Common myeloid progenitor, CD34-positive (primary cell): ENCODE data around the gene ZBTB40.
A peak's percentile ranks its signal among the peaks of the same experiment; 100 is the strongest.

Experiments
- CTCF ChIA-PET: fragments of 350-600 bp; sonication (Branson Sonifier 250); formaldehyde crosslinking; loops from one replicate; lab custom pipeline; 2021; ENCODE audit warnings: antibody characterized with exemption; lab: Charles Lee
- POLR2A ChIA-PET: fragments of 350-600 bp; sonication (Branson Sonifier 250); formaldehyde crosslinking; loops from one replicate; lab custom pipeline; 2021; ENCODE audit warnings: antibody characterized with exemption; lab: Charles Lee
- DNase-seq, 3 donors: peaks; one replicate each; pipeline versions ENCODE4 v3.0.0 to v3.0.0-alpha.2; 2013
- H3K27ac ChIP-seq, 2 experiments: 1 replicate in 1 of 2; 2 replicates in 1 of 2; pipeline ENCODE4 v1.7.0; 2013; ENCODE audit warnings: inconsistent platforms in 2 of 2, low read length in 2 of 2, mild to moderate bottlenecking in 2 of 2, low read depth in 1 of 2, moderate library complexity in 1 of 2; ENCODE audit not compliant: severe bottlenecking in 2 of 2, insufficient read depth in 1 of 2, poor library complexity in 1 of 2
- H3K27me3 ChIP-seq, 5 experiments: replicated peaks in 2 of 5; 1 replicate in 3 of 5; 2 replicates in 2 of 5; pipeline versions ENCODE4 v1.6.1 to v1.7.0; 2013; ENCODE audit warnings: low read length in 4 of 5, mild to moderate bottlenecking in 2 of 5, moderate library complexity in 2 of 5, inconsistent platforms in 1 of 5; ENCODE audit not compliant: insufficient read depth in 5 of 5, control insufficient read depth in 4 of 5
- H3K36me3 ChIP-seq, 4 experiments: 1 replicate in 2 of 4; 2 replicates in 2 of 4; pipeline versions ENCODE4 v1.6.1 to v1.7.0; 2013; ENCODE audit warnings: low read length in 3 of 4, control low read depth in 1 of 4, mild to moderate bottlenecking in 1 of 4; ENCODE audit not compliant: control insufficient read depth in 4 of 4, insufficient read depth in 4 of 4
- H3K4me1 ChIP-seq, 4 experiments: 1 replicate in 3 of 4; 2 replicates in 1 of 4; pipeline versions ENCODE4 v1.6.1 to v1.7.1; 2013; ENCODE audit warnings: low read length in 3 of 4, mild to moderate bottlenecking in 3 of 4, control low read depth in 1 of 4, inconsistent platforms in 1 of 4, moderate library complexity in 1 of 4; ENCODE audit not compliant: control insufficient read depth in 4 of 4, insufficient read depth in 4 of 4; ENCODE audit errors: control extremely low read depth in 1 of 4
- H3K4me3 ChIP-seq, 7 experiments: 1 replicate in 4 of 7; 2 replicates in 3 of 7; pipeline versions ENCODE4 v1.5.1 to v1.7.0; 2013; ENCODE audit warnings: mild to moderate bottlenecking in 7 of 7, low read length in 6 of 7, moderate library complexity in 6 of 7, inconsistent platforms in 2 of 7, low read depth in 2 of 7, control low read depth in 1 of 7; ENCODE audit not compliant: insufficient read depth in 4 of 7, control insufficient read depth in 1 of 7; ENCODE audit errors: extremely low read depth in 1 of 7
- H3K9me3 ChIP-seq, 5 experiments: 1 replicate in 4 of 5; 2 replicates in 1 of 5; pipeline versions ENCODE4 v1.6.1 to v1.7.1; 2013; ENCODE audit warnings: low read length in 4 of 5, mild to moderate bottlenecking in 2 of 5, inconsistent platforms in 1 of 5, low read depth in 1 of 5, moderate library complexity in 1 of 5; ENCODE audit not compliant: control insufficient read depth in 4 of 5, insufficient read depth in 2 of 5; ENCODE audit errors: control extremely low read depth in 1 of 5
- WGBS: methylation state at CpG from one replicate; pipeline ENCODE4 v1.1.5; 2013; ENCODE audit not compliant: insufficient coverage; 5-methylcytosine and 5-hydroxymethylcytosine counted together

The ZBTB40 gene

GRCh38 chr1:22533244-22533895, 81.7 kb downstream of the ZBTB40 start:
- no peaks in the 10 kb centered on the region for H3K9me3 ChIP-seq
- no peaks in the 10 kb centered on the region for H3K4me1 ChIP-seq
- ChIA-PET POLR2A (no interaction called here), CTCF (no interaction called here)
- peaks cover 0 to 13% (median 9%) of the 10 kb centered on the region in 4 experiments for H3K36me3 ChIP-seq
- WGBS = 94% methylated on average over 11 of the region's 11 CpGs
- no peaks in the 10 kb centered on the region for H3K27me3 ChIP-seq
- H3K27ac ChIP-seq = no peak overlapping the region
- no peak overlapping the region for H3K4me3 ChIP-seq
- DNase-seq = no peak

GRCh38 chr1:22534951-22535350, 83.3 kb downstream of the ZBTB40 start:
- Histone ChIP-seq H3K4me1 (peaks cover 0 to 7% (median 0%) of the 10 kb centered on the region in 4 experiments), H3K4me3 (no peak overlapping the region), H3K27ac (no peak overlapping the region), H3K9me3 (no peaks in the 10 kb centered on the region), H3K27me3 (no peaks in the 10 kb centered on the region), H3K36me3 (peaks cover 0 to 9% (median 2%) of the 10 kb centered on the region in 4 experiments)
- no peak for DNase-seq
- 95% methylated on average over 4 of the region's 4 CpGs for WGBS
- ChIA-PET CTCF (no interaction called here), POLR2A (no interaction called here)

GRCh38 chr1:22535399-22535798, 83.7 kb downstream of the ZBTB40 start:
- no peak for DNase-seq
- ChIA-PET CTCF (no interaction called here), POLR2A (no interaction called here)
- Histone ChIP-seq H3K4me3 (no peak overlapping the region), H3K36me3 (peaks cover 0 to 9% (median 1%) of the 10 kb centered on the region in 4 experiments), H3K27ac (no peak overlapping the region), H3K9me3 (no peaks in the 10 kb centered on the region), H3K4me1 (peaks cover 0 to 11% (median 0%) of the 10 kb centered on the region in 4 experiments), H3K27me3 (no peaks in the 10 kb centered on the region)
- 95% methylated on average over 4 of the region's 6 CpGs for WGBS

- Histone ChIP-seq H3K27ac (no peak overlapping the region), H3K27me3 (no peaks in the 10 kb centered on the region), H3K4me1 (peaks cover 0 to 11% (median 0%) of the 10 kb centered on the region in 4 experiments), H3K36me3 (peaks cover 0 to 9% (median 1%) of the 10 kb centered on the region in 4 experiments), H3K9me3 (no peaks in the 10 kb centered on the region), H3K4me3 (no peak overlapping the region)
- DNase-seq = no peak
- ChIA-PET CTCF (no interaction called here), POLR2A (no interaction called here)
- 96% methylated on average over 7 of the region's 7 CpGs for WGBS
Measured at GRCh38 chr1:22536506-22536905, 84.9 kb downstream of the ZBTB40 start.

GRCh38 chr1:22537441-22538139, 85.9 kb downstream of the ZBTB40 start:
- peaks cover 0 to 11% (median 0%) of the 10 kb centered on the region in 4 experiments for H3K4me1 ChIP-seq
- no peak for DNase-seq
- H3K27me3 ChIP-seq = no peaks in the 10 kb centered on the region
- CTCF ChIA-PET = interaction anchor here (1.6 kb wide), 1 partner anchor 10 kb away, joined by 3 read pairs; no protein-coding TSS in a partner anchor
- H3K27ac ChIP-seq = no peak overlapping the region
- H3K36me3 ChIP-seq = peaks cover 0 to 7% (median 1%) of the 10 kb centered on the region in 4 experiments
- POLR2A ChIA-PET = no interaction called here
- WGBS = 87% methylated on average over 10 of the region's 13 CpGs
- H3K9me3 ChIP-seq = no peaks in the 10 kb centered on the region
- no peak overlapping the region for H3K4me3 ChIP-seq

GRCh38 chr1:22539510-22540118, 88.0 kb downstream of the ZBTB40 start:
- peak in 2 of 3 donors; percentile 13 to 22 for DNase-seq
- ChIA-PET POLR2A (no interaction called here), CTCF (no interaction called here)
- 86% methylated on average over 7 of the region's 16 CpGs for WGBS
- Histone ChIP-seq H3K36me3 (no peaks in the 10 kb centered on the region), H3K9me3 (no peaks in the 10 kb centered on the region), H3K27ac (no peak overlapping the region), H3K4me3 (no peak overlapping the region), H3K27me3 (peaks cover 0 to 3% (median 0%) of the 10 kb centered on the region in 5 experiments), H3K4me1 (peaks cover 0 to 11% (median 0%) of the 10 kb centered on the region in 4 experiments)

- H3K36me3 ChIP-seq = no peaks in the 10 kb centered on the region
- H3K4me1 ChIP-seq = peaks cover 0 to 11% (median 0%) of the 10 kb centered on the region in 4 experiments
- no peak overlapping the region for H3K27ac ChIP-seq
- 85% methylated on average over 5 of the region's 5 CpGs for WGBS
- ChIA-PET CTCF (no interaction called here), POLR2A (no interaction called here)
- H3K9me3 ChIP-seq = no peaks in the 10 kb centered on the region
- peaks cover 0 to 10% (median 3%) of the 10 kb centered on the region in 5 experiments for H3K27me3 ChIP-seq
- no peak for DNase-seq
- no peak overlapping the region for H3K4me3 ChIP-seq
Measured at GRCh38 chr1:22540337-22540736, 88.7 kb downstream of the ZBTB40 start.
